B cell (primary cell): ENCODE results near the gene AFF3. TPM values are rescaled to one million over a fixed set of nuclear protein-coding genes. Genes with fewer than 3 reads are reported as not detected.

Experiments
- ATAC-seq: fragments of 200-7000 bp; cut with Tn5 transposase; one replicate; pipeline ENCODE4 v1.10.0; 2021; ENCODE audit warnings: low read depth, mild to moderate bottlenecking, moderate number of reproducible peaks, moderate library complexity
- CTCF ChIA-PET: fragments of 350-600 bp; sonication (Branson Sonifier 250); formaldehyde crosslinking; loops from one replicate; lab custom pipeline; 2021; ENCODE audit warnings: antibody characterized with exemption, inconsistent platforms; lab: Charles Lee
- POLR2A ChIA-PET: fragments of 350-600 bp; sonication (Branson Sonifier 250); formaldehyde crosslinking; loops from one replicate; lab custom pipeline; 2021; ENCODE audit warnings: antibody characterized with exemption; lab: Charles Lee
- DNase-seq: peaks from one replicate; pipeline ENCODE4 v3.0.0; 2013
- H2AFZ ChIP-seq: 2 replicates; pipeline ENCODE4 v1.6.1; 2012; ENCODE audit warnings: mild to moderate bottlenecking, low read depth, low read length; ENCODE audit not compliant: insufficient read depth, poor library complexity, severe bottlenecking
- H3K27ac ChIP-seq, 2 donors: 1 replicate in 1 of 2; 2 replicates in 1 of 2; pipeline ENCODE4 v1.5.1; 2012 to 2013; ENCODE audit warnings: low read length in 2 of 2, mild to moderate bottlenecking in 2 of 2, moderate library complexity in 1 of 2
- H3K27me3 ChIP-seq, 4 experiments: fragments of 200-600 bp in 1 of 4; sonication (generic) in 1 of 4; replicated peaks in 1 of 4; 1 replicate in 2 of 4; 2 replicates in 2 of 4; pipeline versions ENCODE4 v1.6.1 to v1.7.0; 2013 to 2016; ENCODE audit warnings: low read length in 3 of 4, mild to moderate bottlenecking in 2 of 4, mixed read lengths in 1 of 4, moderate library complexity in 1 of 4; ENCODE audit not compliant: insufficient read depth in 4 of 4, control insufficient read depth in 3 of 4; ENCODE audit errors: control extremely low read depth in 1 of 4
- H3K36me3 ChIP-seq, 2 experiments: replicated peaks in 1 of 2; 1 replicate in 1 of 2; 2 replicates in 1 of 2; pipeline versions ENCODE4 v1.6.1 to v1.7.1; 2013; ENCODE audit warnings: low read length in 1 of 2; ENCODE audit not compliant: insufficient read depth in 2 of 2, control insufficient read depth in 1 of 2; ENCODE audit errors: control extremely low read depth in 1 of 2, extremely low read depth in 1 of 2
- H3K4me1 ChIP-seq, 2 donors: fragments of 200-600 bp in 1 of 2; sonication (generic) in 1 of 2; 1 replicate in 1 of 2; 2 replicates in 1 of 2; pipeline versions ENCODE4 v1.5.1 to v1.6.1; 2013 to 2017; ENCODE audit warnings: low read length in 2 of 2; ENCODE audit not compliant: control insufficient read depth in 2 of 2, insufficient read depth in 2 of 2
- H3K4me2 ChIP-seq: replicated peaks from 2 replicates; pipeline ENCODE3; 2012; ENCODE audit warnings: mild to moderate bottlenecking, low read depth, low read length; ENCODE audit not compliant: poor library complexity, severe bottlenecking
- H3K4me3 ChIP-seq, 5 experiments: fragments of 200-600 bp in 1 of 5; sonication (generic) in 1 of 5; 1 replicate in 3 of 5; 2 replicates in 2 of 5; pipeline versions ENCODE4 v1.5.1 to v1.7.0; 2011 to 2016; ENCODE audit warnings: low read length in 4 of 5, mild to moderate bottlenecking in 4 of 5, low read depth in 2 of 5, control low read depth in 1 of 5, moderate library complexity in 1 of 5; ENCODE audit not compliant: insufficient read depth in 1 of 5; ENCODE audit errors: control extremely low read depth in 1 of 5, extremely low read depth in 1 of 5
- H3K79me2 ChIP-seq: fragments of 200-600 bp; sonication (generic); one replicate; pipeline ENCODE4 v1.6.0; 2016; ENCODE audit warnings: low read length; ENCODE audit not compliant: control insufficient read depth, insufficient read depth
- H3K9ac ChIP-seq: fragments of 200-600 bp; sonication (generic); 2 replicates; pipeline ENCODE4 v1.6.1; 2017; ENCODE audit warnings: mild to moderate bottlenecking, low read length, moderate library complexity
- H3K9me3 ChIP-seq, 3 donors: one replicate each; pipeline versions ENCODE4 v1.6.1 to v1.7.1; 2013; ENCODE audit warnings: low read length in 2 of 3; ENCODE audit not compliant: control insufficient read depth in 2 of 3, insufficient read depth in 1 of 3; ENCODE audit errors: control extremely low read depth in 1 of 3
- H4K20me1 ChIP-seq: 2 replicates; pipeline ENCODE4 v1.6.0; 2012; ENCODE audit warnings: mild to moderate bottlenecking, low read length; ENCODE audit not compliant: insufficient read depth, control insufficient read depth, poor library complexity, severe bottlenecking
- H3K27ac Mint-ChIP-seq: one replicate; pipeline ENCODE4 v1.8.0; 2021; ENCODE audit warnings: mixed read lengths
- H3K27me3 Mint-ChIP-seq: one replicate; pipeline ENCODE4 v1.8.0; 2021; ENCODE audit warnings: mixed read lengths
- H3K4me1 Mint-ChIP-seq: one replicate; pipeline ENCODE4 v1.8.0; 2021; ENCODE audit warnings: mixed read lengths
- H3K4me3 Mint-ChIP-seq: one replicate; pipeline ENCODE4 v1.8.0; 2021; ENCODE audit warnings: mixed read lengths
- H3K9me3 Mint-ChIP-seq: one replicate; pipeline ENCODE4 v1.8.0; 2022; ENCODE audit warnings: mixed read lengths; ENCODE audit not compliant: insufficient read depth
- EZH2 ChIP-seq: IDR thresholded peaks from 2 replicates; pipeline ENCODE4 v1.6.1; 2012; ENCODE audit warnings: borderline replicate concordance, low read depth, mild to moderate bottlenecking, moderate library complexity, low read length; ENCODE audit not compliant: insufficient read depth, poor library complexity, severe bottlenecking
- WGBS: methylation state at CpG from one replicate; pipeline ENCODE4 v1.1.5; 2013; ENCODE audit warnings: missing lambda C conversion rate; ENCODE audit not compliant: insufficient coverage; 5-methylcytosine and 5-hydroxymethylcytosine counted together
- intact Hi-C: fragments of 100-400 bp; cut with micrococcal nuclease; formaldehyde crosslinking; loops from one replicate; pipeline ENCODE4 v1.10.0; 2022
- polyA plus RNA-seq: library from polyadenylated mRNA; depleted of rRNA; stranded (reverse); fragments of >200 nt; gene quantifications from 2 replicates; pipeline ENCODE4 v1.2.3, GENCODE V29; 2012
- total RNA-seq, 2 donors: library from RNA; stranded (reverse); fragments of 120-200 nt in 1 of 2; gene quantifications; 1 replicate in 1 of 2; 2 replicates in 1 of 2; pipeline versions ENCODE4 v1.2.3 to v1.2.4, GENCODE V29; 2013 to 2022
- TF ChIP-seq, protein P1 (sequence below): fragments of 200-600 bp; IDR thresholded peaks from one replicate; pipeline ENCODE4 v1.8.0; 2022; ENCODE audit warnings: antibody characterized with exemption, mild to moderate bottlenecking

AFF3 gene
- total and polyA plus RNA-seq, 2 donors (not counting 1 experiment from before 2014, with no cell fraction given) = 117 to 830 TPM

- H3K27ac ChIP-seq = no peak overlapping the region
- peaks cover 83% of the 10 kb centered on the region for H4K20me1 ChIP-seq
- H3K79me2 ChIP-seq = peaks cover 79% of the 10 kb centered on the region
- no peaks in the 10 kb centered on the region for H3K27me3 ChIP-seq
- peaks cover 4 to 15% of the 10 kb centered on the region in 2 donors for H3K4me1 ChIP-seq
- no peak overlapping the region for H3K4me3 ChIP-seq
- no peaks in the 10 kb centered on the region for H3K9me3 Mint-ChIP-seq
- H3K36me3 ChIP-seq = peaks cover 4 to 31% of the 10 kb centered on the region in 2 experiments
- no peaks in the 10 kb centered on the region for H3K27me3 Mint-ChIP-seq
- no peak for ATAC-seq
- ChIA-PET POLR2A (no interaction called here), CTCF (no interaction called here)
- no peak overlapping the region for H3K4me2 ChIP-seq
- no peak for DNase-seq
- H3K4me3 Mint-ChIP-seq = no peak overlapping the region
- H2AFZ ChIP-seq = no peak overlapping the region
- no peak overlapping the region for H3K9ac ChIP-seq
- H3K9me3 ChIP-seq = peaks cover 0 to 2% (median 0%) of the 10 kb centered on the region in 3 donors
- WGBS = 94% methylated on average over 2 of the region's 4 CpGs
- H3K27ac Mint-ChIP-seq = no peak overlapping the region
- intact Hi-C loops = no loop called here
- peaks cover 42% of the 10 kb centered on the region for H3K4me1 Mint-ChIP-seq
- TF ChIP-seq EZH2 = no peak
- TF ChIP-seq, protein P1, sequence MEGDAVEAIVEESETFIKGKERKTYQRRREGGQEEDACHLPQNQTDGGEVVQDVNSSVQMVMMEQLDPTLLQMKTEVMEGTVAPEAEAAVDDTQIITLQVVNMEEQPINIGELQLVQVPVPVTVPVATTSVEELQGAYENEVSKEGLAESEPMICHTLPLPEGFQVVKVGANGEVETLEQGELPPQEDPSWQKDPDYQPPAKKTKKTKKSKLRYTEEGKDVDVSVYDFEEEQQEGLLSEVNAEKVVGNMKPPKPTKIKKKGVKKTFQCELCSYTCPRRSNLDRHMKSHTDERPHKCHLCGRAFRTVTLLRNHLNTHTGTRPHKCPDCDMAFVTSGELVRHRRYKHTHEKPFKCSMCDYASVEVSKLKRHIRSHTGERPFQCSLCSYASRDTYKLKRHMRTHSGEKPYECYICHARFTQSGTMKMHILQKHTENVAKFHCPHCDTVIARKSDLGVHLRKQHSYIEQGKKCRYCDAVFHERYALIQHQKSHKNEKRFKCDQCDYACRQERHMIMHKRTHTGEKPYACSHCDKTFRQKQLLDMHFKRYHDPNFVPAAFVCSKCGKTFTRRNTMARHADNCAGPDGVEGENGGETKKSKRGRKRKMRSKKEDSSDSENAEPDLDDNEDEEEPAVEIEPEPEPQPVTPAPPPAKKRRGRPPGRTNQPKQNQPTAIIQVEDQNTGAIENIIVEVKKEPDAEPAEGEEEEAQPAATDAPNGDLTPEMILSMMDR = no peak
These were observed 333.8 kb downstream of the AFF3 start for GRCh38 chr2:99808361-99809200.

GRCh38 chr2:99806758-99807157 lies 335.6 kb downstream of the AFF3 start:
- ChIA-PET POLR2A (no interaction called here), CTCF (no interaction called here)
- Histone ChIP-seq H3K4me3 (no peak overlapping the region), H3K9me3 (peaks cover 0 to 2% (median 0%) of the 10 kb centered on the region in 3 donors), H3K4me2 (no peak overlapping the region), H3K27me3 (no peaks in the 10 kb centered on the region), H3K9ac (no peak overlapping the region), H3K27ac (no peak overlapping the region), H2AFZ (no peak overlapping the region), H3K79me2 (peaks cover 80% of the 10 kb centered on the region), H4K20me1 (peaks cover 85% of the 10 kb centered on the region), H3K4me1 (peaks cover 14 to 29% of the 10 kb centered on the region in 2 donors), H3K36me3 (peaks cover 4 to 25% of the 10 kb centered on the region in 2 experiments)
- H3K27me3 Mint-ChIP-seq = no peaks in the 10 kb centered on the region
- ATAC-seq = no peak
- no peaks in the 10 kb centered on the region for H3K9me3 Mint-ChIP-seq
- no peak for DNase-seq
- peaks cover 53% of the 10 kb centered on the region for H3K4me1 Mint-ChIP-seq
- H3K4me3 Mint-ChIP-seq = no peak overlapping the region
- WGBS = 96% methylated on average over 3 of the region's 4 CpGs
- H3K27ac Mint-ChIP-seq = no peak overlapping the region
- intact Hi-C loops = no loop called here
- TF ChIP-seq, protein P1 = no peak
- TF ChIP-seq EZH2 = no peak
